GM10248 (cell line): ENCODE results near the gene OR56B4.
A peak's percentile ranks its signal among the peaks of the same experiment; 100 is the strongest.
"Not testable (repeated sequence)": the region's sequence is repeated elsewhere in the genome, so short reads cannot be mapped to it uniquely, and the experiment has no call there.

ENCODE experiments used
- CTCF ChIA-PET: fragments of 300-600 bp; sonication (Branson Sonifier 250); formaldehyde crosslinking; extraction: SDS; loops from one replicate; lab custom pipeline; 2021; ENCODE audit warnings: antibody characterized with exemption; lab: Yijun Ruan, JAX
- POLR2A ChIA-PET: fragments of 350-650 bp; sonication (Branson Sonifier 250); formaldehyde crosslinking; extraction: SDS; loops from one replicate; lab custom pipeline; 2020; ENCODE audit warnings: antibody characterized with exemption; lab: Yijun Ruan, JAX
- DNase-seq: peaks from one replicate; pipeline ENCODE4 v3.0.0; 2012; ENCODE audit errors: extremely low spot score
- TF ChIP-seq, protein P1 (sequence below): IDR thresholded peaks from 2 replicates; pipeline ENCODE4 v1.5.1; 2012; ENCODE audit warnings: mild to moderate bottlenecking, low read depth; ENCODE audit errors: extremely low read depth, missing control alignments, control extremely low read depth

OR56B4 gene, protein sequence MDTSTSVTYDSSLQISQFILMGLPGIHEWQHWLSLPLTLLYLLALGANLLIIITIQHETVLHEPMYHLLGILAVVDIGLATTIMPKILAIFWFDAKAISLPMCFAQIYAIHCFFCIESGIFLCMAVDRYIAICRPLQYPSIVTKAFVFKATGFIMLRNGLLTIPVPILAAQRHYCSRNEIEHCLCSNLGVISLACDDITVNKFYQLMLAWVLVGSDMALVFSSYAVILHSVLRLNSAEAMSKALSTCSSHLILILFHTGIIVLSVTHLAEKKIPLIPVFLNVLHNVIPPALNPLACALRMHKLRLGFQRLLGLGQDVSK

DNA sequence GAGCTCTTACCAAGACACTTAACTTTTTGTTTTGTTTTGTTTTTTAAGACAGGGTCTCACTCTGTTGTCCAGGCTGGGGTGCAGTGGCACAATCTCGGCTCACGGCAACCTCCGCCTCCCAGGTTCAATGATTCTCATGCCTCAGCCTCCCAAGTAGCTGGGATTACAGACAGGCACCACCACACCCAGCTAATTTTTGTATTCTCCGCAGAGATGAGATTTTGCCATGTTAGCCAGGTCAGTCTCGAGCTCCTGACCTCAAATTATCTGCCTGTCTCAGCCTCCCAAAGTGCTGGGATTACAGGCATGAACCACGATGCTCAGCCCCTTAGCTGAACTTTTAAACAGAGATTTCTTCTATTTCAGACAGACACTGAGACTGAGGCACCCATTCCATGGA lies at the start of gene OR56B4:
TSS of gene OR56B4 (plus strand) at position 301 of the 400 bp plus-strand sequence. CDS start at position 396, 95 bp downstream.
- POLR2A ChIA-PET, CTCF ChIA-PET: not testable (repeated sequence)

DNA sequence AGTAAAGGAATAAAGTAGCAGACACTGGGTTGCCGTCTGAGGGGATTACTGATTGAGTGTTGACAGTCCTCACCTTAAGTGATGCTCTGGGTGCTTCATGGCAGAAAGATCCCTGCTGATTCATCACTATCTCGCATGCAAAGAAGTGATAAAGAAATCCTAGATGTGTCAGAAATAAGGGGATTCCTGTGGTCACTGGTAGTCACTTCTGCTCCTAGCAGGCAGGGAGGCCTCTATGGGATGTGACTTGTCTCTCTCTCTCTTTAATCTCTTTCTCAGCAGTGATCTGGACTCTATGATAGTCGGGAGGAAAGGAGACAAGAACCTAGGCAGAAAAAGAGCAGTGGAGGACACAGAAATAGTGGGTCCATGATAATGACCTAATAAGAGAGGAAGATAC lies 46.0 kb upstream of the OR56B4 start:
- TF ChIP-seq, protein P1, sequence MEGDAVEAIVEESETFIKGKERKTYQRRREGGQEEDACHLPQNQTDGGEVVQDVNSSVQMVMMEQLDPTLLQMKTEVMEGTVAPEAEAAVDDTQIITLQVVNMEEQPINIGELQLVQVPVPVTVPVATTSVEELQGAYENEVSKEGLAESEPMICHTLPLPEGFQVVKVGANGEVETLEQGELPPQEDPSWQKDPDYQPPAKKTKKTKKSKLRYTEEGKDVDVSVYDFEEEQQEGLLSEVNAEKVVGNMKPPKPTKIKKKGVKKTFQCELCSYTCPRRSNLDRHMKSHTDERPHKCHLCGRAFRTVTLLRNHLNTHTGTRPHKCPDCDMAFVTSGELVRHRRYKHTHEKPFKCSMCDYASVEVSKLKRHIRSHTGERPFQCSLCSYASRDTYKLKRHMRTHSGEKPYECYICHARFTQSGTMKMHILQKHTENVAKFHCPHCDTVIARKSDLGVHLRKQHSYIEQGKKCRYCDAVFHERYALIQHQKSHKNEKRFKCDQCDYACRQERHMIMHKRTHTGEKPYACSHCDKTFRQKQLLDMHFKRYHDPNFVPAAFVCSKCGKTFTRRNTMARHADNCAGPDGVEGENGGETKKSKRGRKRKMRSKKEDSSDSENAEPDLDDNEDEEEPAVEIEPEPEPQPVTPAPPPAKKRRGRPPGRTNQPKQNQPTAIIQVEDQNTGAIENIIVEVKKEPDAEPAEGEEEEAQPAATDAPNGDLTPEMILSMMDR, result no peak
- ChIA-PET POLR2A (no interaction called here), CTCF (no interaction called here)
- no peak for DNase-seq

More for the DNA sequence above, at the start of gene OR56B4:
- not testable (repeated sequence) for DNase-seq

DNA sequence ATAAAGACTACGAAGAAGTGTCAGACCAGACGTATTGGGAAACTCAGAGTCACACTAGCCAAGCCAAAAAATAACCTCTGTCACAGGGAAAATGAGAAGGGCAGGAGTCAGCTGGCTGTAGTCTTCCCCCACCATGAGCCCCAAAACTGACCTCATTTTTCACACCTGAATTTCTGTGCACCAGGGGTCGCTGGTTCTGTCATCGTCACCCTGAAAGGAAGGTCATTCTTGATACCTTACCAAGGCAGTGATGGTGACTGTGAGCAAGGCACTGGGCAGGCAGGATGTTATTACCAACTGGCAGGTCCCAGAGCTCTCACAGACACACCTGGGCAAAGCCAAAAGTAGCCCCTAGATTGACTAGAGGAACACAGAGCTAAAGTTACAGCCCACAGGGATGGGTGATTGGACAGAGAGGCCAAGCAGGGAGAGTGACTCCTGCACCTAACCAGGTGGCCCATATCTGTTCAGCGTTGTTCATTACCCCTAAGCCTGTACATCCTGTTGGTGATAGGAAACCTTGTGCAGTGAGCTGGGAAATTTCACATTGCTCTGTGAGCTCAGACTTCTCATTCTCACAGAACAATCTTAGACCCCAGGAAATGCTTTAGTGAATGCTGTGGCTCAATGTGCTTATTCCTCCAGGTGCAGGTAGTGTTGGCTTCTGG lies 44.7 kb upstream of the OR56B4 start:
- CTCF ChIA-PET, result interaction anchor here (0.9 to 1.1 kb wide), 3 partner anchors 10 to 253 kb away, joined by 3 to 4 read pairs (median 3); no protein-coding TSS in a partner anchor
- DNase-seq, result no peak
- POLR2A ChIA-PET, result no interaction called here
- TF ChIP-seq, protein P1, result peak; percentile 19

DNA sequence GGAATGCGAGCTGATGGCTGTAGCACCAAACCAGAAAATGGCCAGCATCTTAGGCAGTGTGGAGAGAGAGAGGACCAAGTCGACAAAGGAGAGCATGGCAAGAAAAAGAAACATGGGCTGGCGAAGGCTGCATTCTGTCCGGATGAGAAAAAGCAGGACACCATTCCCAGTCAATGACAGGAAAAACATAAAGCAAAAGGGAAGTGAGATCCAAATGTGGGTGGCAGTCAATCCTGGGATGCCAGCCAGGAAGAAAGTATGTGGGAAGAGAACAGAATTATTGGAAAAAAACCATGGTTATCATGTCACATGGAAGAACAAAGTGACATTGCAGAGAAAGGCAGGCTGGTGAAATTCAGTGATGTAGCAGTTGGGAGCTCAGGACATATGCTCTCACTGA lies 40.0 kb upstream of the OR56B4 start:
- ChIA-PET POLR2A (no interaction called here), CTCF (interaction anchor here (1.2 kb wide), 1 partner anchor 8 kb away, joined by 3 read pairs; no protein-coding TSS in a partner anchor)
- TF ChIP-seq, protein P1, result no peak
- DNase-seq, result no peak

DNA sequence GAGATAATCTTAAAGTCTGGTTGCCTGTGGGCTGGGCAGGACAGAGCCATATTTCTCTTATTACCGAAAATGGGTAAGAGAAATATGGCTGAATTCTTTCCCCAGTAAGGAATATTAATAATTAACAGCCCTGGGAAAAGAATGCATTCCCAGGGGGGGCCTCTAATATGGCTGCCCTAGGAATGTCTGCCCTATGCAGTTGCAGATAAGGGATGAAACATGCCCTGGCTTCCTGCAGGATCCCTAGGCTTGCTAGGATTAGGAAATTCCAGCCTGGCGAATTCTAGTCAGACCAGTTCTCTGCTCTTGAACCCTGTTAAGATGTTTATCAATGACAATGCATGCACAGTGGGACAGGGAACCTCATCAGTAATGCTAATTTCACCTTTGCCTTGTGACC lies 31.0 kb upstream of the OR56B4 start:
- CTCF ChIA-PET, DNase-seq, POLR2A ChIA-PET: not testable (repeated sequence)

DNA sequence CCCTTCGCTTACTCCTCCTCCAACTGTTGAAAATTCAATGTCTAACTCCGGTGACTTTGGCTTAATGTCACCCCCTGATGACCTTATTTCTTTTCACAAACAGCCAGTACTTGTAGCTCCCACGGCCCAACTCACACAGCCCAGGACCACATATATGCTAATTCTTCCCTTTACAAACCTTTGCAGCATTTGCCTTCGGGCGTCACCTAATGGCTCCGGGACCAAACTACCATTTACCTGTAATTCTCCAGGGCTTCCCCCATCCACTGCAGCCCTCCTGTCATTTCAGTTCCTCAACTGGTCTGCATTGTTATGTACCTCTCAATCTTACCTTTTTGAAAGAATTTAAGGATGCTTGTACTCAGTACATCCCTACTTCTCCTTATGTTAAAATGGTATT lies 29.8 kb upstream of the OR56B4 start:
- ChIA-PET CTCF (no interaction called here), POLR2A (no interaction called here)
- DNase-seq, result no peak
- TF ChIP-seq, protein P1, result no peak

DNA sequence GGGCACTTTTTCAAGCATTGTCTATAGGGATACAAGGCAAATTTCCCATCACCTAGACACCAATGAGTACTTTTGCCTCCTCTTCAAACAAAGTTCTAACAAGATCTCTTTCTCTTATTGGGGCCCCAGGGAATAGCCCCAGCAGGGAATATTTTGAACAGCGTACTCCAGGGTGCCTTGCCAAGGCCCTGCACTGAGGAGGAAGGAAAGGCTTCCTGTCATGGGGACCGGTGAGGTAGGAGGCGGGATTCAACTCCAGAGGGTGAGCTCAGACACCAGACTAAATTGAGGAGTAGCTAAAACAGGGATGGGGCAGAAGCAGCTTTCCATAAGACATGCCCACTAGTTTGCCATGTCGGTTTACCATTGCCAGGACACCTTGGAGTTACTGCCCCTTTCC lies 28.0 kb upstream of the OR56B4 start:
- TF ChIP-seq, protein P1, result no peak
- ChIA-PET CTCF (interaction anchor here (1.0 to 1.3 kb wide), 2 partner anchors 8 to 9 kb away, joined by 3 to 4 read pairs; no protein-coding TSS in a partner anchor), POLR2A (interaction anchor here (0.7 kb wide), 1 partner anchor 127 kb away, joined by 4 read pairs; no protein-coding TSS in a partner anchor)
- no peak for DNase-seq
